Right lung (tissue), 5 donors: ENCODE data around the gene GTF2H4. TPM values are rescaled to one million over a fixed set of nuclear protein-coding genes. Genes with fewer than 3 reads are reported as not detected.
"Not testable (repeated sequence)": the region's sequence is repeated elsewhere in the genome, so short reads cannot be mapped to it uniquely, and the experiment has no call there.

Source experiments
- DNase-seq, 2 donors: peaks; one replicate each; pipeline ENCODE4 v3.0.0-alpha.2; 2013
- polyA plus RNA-seq, 5 donors: library from polyadenylated mRNA; unstranded; fragments of 120-200 nt; gene quantifications; one replicate each; pipeline versions ENCODE4 v1.2.1 to v1.2.3, GENCODE V29; 2013; ENCODE audit warnings: inconsistent platforms in 1 of 5, low replicate concordance in 1 of 5; ENCODE audit not compliant: insufficient read length in 5 of 5, insufficient read depth in 1 of 5

Gene GTF2H4
- polyA plus RNA-seq, 5 donors, result 39.8 to 56.2 (median 45.0) TPM

DNA sequence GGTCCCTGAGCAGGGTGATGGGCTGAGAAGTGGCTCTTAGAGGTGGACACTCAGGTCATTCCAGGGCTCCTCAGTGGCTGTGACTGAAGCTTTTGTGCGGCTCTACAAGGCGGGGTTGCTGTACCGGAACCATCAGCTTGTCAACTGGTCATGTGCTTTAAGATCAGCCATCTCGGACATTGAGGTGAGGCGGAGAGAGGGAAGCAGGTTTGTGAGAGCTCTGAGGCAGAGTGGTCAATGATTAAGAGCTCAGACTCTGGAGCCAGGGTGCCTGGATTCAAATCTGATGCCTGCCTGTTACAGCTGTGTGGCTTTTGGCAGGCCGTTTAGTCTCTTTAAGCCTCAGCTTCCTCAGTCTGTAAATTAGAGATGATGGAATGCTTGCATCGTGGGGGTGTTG is 9.0 kb downstream of the GTF2H4 start:
- no peak for DNase-seq

DNA sequence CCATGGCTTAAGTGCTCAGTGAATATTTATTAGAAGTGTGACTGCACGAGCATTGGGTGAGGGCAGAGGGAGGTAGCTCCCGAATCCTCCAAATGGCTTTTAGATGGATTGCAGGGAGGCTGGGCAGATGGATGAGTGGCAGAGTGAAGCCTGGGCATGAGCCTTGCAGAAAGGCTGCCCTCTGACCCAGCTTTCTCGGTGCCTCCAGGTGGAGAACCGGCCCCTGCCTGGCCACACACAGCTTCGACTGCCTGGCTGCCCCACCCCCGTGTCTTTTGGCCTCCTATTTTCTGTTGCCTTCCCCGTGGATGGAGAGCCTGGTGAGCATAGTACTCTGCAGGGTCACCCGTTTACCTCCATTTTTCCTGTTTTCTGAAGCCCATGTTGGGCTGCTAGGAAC is 9.5 kb downstream of the GTF2H4 start:
- DNase-seq, result no peak

DNA sequence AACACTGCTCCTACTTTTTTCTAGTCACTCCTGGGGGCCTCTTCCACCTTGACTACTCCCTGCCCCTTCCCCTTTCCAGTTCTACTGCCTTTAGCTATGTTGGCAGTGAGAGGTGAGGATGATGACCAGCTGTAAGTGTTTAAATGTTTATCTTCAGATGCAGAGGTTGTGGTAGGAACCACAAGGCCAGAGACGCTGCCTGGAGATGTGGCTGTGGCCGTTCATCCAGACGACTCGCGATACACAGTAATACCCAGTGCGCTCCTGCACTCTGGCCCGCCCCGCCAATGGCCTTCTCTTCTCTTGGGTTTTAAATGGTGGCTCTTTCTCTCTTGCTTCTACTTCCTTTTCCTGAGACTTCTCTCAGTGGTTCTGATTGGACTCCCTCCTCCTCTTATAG is 10.7 kb downstream of the GTF2H4 start:
- no peak for DNase-seq

DNA sequence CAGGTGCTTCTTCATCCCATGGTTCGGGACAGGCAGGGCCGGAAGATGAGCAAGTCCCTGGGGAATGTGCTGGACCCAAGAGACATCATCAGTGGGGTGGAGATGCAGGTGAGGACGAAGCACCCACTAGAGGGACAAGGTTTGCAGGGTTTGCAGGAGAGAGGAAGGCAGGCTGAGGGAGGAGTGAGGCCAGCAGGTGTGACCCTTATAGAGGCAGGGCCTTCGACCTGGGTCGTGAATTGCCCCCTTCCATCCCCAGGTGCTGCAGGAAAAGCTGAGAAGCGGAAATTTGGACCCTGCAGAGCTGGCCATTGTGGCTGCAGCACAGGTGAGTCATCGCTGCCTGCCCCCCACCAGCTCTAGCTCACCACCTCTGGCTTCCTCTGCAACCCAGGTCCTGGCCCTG is 14.4 kb downstream of the GTF2H4 start:
- DNase-seq, result no peak

DNA sequence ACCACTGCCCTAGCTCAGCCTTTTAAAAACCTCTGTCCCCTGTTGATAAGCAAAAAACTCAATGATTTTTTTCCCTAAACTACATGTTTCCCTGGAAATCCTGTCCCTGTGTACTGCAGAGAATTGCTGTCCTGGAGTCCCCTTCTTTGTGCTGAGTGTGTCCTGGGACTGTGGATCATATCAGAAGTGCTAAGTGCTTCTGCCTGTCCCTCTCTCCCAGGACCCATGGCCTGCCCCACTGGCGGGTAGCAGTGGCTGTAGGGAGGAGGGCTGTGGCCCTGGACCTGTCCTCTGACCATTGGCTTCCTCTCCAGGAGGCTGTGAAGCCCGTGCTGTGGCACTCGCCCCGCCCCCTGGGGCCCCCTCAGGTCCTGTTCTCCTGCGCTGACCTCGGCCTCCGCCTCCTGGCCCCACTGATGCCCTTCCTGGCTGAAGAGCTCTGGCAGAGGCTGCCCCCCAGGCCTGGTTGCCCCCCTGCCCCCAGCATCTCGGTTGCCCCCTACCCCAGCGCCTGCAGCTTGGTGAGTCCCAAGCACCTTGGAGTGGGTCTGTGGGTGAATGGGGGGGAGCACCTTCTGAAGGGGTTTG is 16.1 kb downstream of the GTF2H4 start:
- not testable (repeated sequence) for DNase-seq

DNA sequence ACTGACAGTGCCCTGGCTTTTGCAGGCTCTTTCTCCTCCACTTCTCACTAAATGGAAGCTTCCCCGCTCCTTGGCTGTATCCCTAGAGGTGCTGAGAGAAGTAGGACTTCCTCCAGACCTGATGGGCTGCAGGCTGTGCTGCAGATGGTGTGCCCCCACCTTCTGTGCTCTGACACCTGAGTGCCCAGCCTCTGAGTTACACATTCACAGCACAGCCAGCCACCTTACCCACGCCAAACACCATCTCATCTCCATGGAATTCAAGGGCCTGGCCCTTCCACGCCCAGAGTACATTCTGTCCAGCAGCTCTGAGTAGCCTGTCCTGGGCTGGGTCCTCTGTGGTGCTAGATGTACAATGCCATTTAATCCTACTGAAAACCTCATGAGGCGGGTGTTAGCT is 18.6 kb downstream of the GTF2H4 start:
- no peak for DNase-seq

DNA sequence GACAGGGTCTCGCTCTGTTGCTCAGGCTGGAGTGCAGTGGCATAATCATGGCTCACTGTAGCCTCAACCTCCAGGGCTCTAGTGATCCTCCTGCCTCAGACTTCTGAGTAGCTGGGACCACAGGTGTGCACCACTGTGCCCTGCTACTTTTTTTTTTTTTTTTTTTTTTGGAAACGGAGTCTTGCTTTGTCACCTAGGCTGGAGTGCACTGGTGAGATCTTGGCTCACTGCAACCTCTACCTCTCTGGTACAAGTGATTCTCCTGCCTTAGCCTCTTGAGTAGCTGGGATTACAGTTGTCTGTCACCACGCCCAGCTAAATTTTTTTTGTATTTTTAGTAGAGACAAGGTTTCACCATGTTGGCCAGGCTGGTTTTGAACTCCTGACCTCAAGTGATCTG is 19.1 kb downstream of the GTF2H4 start:
- not testable (repeated sequence) for DNase-seq

GRCh38 chr6:30928677-30929076 is 20.7 kb downstream of the GTF2H4 start:
- no peak for DNase-seq

- no peak for DNase-seq
These were observed 22.5 kb downstream of the GTF2H4 start for GRCh38 chr6:30930506-30930905.

DNA sequence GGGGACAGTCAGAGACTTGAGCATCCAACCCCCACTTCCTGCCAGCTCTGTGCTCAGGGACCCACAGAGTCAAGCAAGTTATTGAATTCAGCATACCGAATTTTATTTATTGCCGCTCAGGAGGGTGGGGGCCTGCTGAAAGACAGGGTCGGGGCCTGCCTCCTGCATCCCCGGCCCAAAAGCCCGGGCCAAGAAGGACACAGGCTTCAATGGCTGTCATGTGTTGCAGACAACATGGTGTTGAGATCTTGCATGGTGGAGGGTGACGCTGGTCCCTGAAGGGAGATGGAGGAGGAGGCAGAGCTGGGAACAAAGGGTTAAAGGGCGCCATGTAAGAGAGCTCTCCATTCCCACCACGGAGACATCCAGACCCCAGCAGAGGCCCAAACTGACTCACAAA is 23.3 kb downstream of the GTF2H4 start:
- DNase-seq, result no peak

GRCh38 chr6:30931969-30932645 is 24.1 kb downstream of the GTF2H4 start, which contains the start of gene SFTA2:
SFTA2 (minus strand) TSS chr6:30932170; CDS start chr6:30932096, 74 bp downstream.
- peak; percentile 42 to 54 for DNase-seq

DNA sequence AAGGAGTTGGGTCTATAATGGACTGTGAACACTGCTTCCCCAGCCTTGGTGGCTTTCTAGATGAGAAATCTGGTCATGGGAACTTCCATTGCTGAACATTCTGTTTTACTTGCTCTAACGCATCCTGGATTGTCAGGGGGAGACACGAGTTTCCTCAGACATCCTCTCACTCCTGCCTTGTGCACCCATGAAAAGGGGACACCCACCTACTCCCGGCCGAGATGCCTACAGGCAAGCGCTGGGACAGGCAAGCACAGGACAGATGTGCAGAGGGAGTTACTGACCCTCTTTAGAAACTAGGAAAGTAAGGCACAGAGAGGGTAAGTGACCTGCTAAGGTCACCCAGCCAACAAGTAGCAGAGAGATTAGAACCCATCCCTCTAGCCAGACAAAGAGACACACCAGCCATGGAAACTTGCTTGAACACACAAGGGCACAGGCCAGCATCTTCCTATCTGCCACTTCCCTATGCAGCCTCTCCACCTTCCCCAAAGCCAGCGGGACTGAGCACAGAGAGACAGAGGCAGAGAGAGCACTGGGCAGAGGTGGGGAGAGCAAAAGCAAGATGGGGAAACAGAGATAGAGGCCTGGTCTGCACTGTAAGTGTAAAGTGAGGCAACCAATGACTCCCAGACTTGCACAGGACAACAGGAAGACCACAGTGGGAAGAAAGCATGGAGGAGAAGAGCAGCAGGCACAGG is 24.8 kb downstream of the GTF2H4 start:
- DNase-seq, result no peak

DNA sequence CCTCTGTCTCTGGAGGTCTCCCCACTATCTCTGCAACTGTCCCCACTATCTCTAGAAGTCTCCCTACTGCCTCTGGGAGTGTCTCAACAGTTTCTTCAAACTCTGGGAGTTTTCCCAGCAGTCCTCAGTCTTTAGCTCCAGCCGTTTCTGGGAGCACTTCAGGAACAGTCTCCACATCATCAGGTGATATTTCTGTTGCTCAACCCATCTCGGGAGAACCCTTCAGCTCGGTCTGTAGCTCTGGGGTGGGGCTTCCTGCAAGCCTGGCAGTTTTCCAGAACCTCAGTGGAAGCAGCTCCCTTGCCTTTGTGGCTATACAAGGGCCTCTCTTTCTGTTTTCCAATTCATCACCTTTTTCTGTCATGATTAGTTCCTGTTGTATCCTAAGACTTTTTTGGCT is 27.0 kb downstream of the GTF2H4 start:
- DNase-seq, result no peak

- no peak for DNase-seq
These were observed 29.3 kb downstream of the GTF2H4 start for GRCh38 chr6:30937265-30937664.

DNA sequence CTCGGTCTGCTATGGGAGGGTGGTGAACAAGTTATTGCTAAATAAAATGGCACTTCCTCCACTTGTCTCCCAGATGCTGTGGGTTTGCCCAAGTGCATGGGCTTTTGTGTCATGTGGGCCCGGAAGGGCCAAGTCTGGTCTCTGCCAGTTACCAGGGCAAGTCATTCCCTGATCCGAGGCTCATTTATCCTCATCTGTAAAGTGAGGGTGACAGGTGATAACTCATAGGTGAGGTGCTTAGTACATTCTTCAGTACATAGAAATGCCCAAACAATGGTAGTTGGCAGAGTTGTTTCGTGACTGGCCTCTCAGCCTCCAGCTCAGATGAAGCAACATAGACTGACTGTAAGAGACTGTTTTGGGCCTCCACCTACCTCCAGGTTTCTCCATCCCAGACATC is 30.7 kb downstream of the GTF2H4 start:
- no peak for DNase-seq

DNA sequence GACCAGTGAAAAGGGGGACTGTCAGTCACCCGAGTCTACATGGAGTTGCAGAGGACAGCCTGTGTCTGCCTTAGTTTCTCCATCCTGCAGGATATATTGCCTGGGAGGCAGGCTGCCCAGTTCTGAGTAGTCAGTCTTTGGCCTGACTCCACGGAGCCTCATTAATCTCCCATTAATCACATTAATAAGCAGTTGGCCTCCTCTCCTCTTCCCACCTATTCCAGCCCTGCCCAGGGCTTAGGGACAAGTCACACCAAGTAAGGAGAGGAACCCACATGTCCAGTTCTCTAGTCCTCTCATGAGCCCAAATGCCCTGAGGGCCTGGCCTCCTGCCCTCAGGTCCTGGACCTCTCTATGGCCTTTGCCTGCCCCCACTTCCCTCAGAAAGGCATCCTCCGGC is 31.5 kb downstream of the GTF2H4 start:
- no peak for DNase-seq

- DNase-seq, result no peak
These were observed 32.5 kb downstream of the GTF2H4 start, which contains the start of gene MUCL3 for GRCh38 chr6:30940361-30940986. MUCL3 (plus strand) TSS chr6:30940973; CDS start chr6:30941000, 27 bp downstream.

- DNase-seq, result peak; percentile 42
These were observed 34.5 kb downstream of the GTF2H4 start for GRCh38 chr6:30942338-30943060.

GRCh38 chr6:30944051-30944450 is 36.0 kb downstream of the GTF2H4 start:
- no peak for DNase-seq

DNA sequence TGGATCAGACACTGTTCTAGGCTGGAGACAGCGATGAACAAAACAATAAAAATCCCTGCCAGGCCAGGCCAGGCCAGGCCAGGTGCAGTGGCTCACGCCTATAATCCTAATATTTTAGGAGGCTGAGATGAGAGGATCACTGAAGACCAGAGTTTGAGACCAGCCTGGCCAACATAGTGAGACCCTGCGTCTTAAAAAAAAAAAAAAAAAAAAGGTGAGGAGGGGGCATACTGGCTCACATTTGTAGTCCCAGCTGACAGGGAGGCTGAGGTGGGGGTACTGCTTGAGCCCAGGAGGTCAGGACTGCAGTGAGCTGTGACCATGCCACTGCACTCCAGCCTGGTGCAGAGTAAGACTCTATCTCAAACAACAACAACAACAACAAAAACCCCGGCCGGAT is 37.3 kb downstream of the GTF2H4 start:
- no peak for DNase-seq

- DNase-seq, result no peak
These were observed 39.2 kb downstream of the GTF2H4 start for GRCh38 chr6:30947231-30947630.

GRCh38 chr6:30948811-30949210 is 40.8 kb downstream of the GTF2H4 start:
- no peak for DNase-seq
